ENCODE data around the gene STX7. TPM values are rescaled to one million over a fixed set of nuclear protein-coding genes. Genes with fewer than 3 reads are reported as not detected.
A peak's percentile ranks its signal among the peaks of the same experiment; 100 is the strongest.

STX7 gene
- total RNA-seq, 1 donor from 2014 or later, result 97.2 TPM

DNA sequence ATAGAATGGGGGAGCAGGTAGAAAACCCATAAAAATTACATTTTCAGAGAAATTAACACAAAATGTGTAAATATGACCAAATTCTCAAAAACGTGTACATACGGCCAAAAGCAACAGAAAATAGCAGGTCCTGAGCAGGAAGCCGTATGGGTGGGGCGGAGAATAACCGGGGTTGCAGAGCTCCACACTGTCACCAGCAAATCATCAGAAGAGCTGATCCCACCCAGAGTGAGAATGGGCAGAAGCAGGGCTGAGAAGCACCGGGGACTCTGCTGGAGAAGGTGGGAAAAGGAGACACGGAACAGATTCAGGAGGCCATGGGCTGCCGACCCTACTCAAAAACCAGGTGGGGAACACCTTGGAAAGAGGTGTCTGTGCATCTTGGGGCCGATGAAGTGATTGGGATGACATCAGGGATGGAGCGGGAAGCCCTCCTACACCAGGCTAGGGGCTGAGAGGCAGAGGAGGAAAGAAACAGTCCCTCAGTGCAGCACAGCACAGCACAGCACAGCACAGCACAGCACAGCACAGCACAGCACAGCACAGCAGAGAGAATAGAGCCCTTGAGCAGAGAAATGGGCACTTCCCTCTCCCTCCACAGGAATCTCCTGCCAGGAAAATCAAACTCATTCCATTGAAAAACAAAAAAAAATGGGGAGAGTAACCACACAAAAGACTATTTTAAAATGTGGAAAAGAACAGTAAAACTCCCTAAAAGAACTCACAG lies 22.3 kb downstream of the STX7 start:
- peaks cover 42% of the 10 kb centered on the region for H3K4me1 ChIP-seq
- TF ChIP-seq, protein P1, sequence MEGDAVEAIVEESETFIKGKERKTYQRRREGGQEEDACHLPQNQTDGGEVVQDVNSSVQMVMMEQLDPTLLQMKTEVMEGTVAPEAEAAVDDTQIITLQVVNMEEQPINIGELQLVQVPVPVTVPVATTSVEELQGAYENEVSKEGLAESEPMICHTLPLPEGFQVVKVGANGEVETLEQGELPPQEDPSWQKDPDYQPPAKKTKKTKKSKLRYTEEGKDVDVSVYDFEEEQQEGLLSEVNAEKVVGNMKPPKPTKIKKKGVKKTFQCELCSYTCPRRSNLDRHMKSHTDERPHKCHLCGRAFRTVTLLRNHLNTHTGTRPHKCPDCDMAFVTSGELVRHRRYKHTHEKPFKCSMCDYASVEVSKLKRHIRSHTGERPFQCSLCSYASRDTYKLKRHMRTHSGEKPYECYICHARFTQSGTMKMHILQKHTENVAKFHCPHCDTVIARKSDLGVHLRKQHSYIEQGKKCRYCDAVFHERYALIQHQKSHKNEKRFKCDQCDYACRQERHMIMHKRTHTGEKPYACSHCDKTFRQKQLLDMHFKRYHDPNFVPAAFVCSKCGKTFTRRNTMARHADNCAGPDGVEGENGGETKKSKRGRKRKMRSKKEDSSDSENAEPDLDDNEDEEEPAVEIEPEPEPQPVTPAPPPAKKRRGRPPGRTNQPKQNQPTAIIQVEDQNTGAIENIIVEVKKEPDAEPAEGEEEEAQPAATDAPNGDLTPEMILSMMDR (IDR thresholded peaks at IDR 0.05), result no peak
- no peaks in the 10 kb centered on the region for H3K9me3 ChIP-seq
- no peak overlapping the region for H3K4me3 ChIP-seq
- intact Hi-C loops (cut with DNase I), result no loop called here
- H3K36me3 ChIP-seq, result no peaks in the 10 kb centered on the region
- DNase-seq (no peak), ATAC-seq (peak; percentile 37 to 49)
- peak overlapping the region; percentile 42 for H3K27ac ChIP-seq
- no peaks in the 10 kb centered on the region for H3K27me3 ChIP-seq (ENCODE audit: low read depth)

GRCh38 chr6:132490024-132490423 lies 22.9 kb downstream of the STX7 start:
- peak overlapping the region; percentile 42 for H3K27ac ChIP-seq
- ATAC-seq, result peak; percentile 37 to 61
- H3K4me1 ChIP-seq, result peaks cover 36% of the 10 kb centered on the region

DNA sequence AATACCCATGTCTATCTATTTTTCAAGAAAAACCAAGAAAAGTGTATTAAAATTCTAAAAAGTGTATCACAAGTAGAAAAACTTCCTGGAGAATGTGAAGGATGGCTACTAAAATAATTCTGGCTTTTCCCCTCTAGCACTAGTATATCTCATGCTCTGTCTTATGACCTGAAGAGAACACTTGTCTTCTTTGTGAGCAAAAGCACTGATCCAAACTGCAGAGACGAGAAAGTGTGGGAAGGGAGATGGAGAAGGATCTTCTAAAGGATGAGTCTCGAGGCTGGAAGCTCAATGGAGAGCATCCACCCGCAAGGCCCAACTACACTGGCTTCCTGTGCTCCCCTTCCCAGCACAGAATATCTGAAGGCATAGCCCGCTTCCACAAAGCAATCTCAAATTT lies 23.5 kb downstream of the STX7 start:
- no peak for ATAC-seq
- no peaks in the 10 kb centered on the region for H3K9me3 ChIP-seq
- no peak overlapping the region for H3K27ac ChIP-seq
- DNase-seq, result no peak
- no peak overlapping the region for H3K4me3 ChIP-seq
- TF ChIP-seq, protein P1 (IDR thresholded peaks at IDR 0.05), result no peak
- intact Hi-C loops (cut with DNase I), result loop anchor here (10.0 kb wide), 1 partner anchor 205 kb away; no protein-coding TSS in a partner anchor
- no peaks in the 10 kb centered on the region for H3K36me3 ChIP-seq
- no peaks in the 10 kb centered on the region for H3K27me3 ChIP-seq (ENCODE audit: low read depth)
- peaks cover 36% of the 10 kb centered on the region for H3K4me1 ChIP-seq

More at GRCh38 chr6:132490024-132490423, 22.9 kb downstream of the STX7 start:
- no peak for DNase-seq
- H3K9me3 ChIP-seq, result no peaks in the 10 kb centered on the region
- intact Hi-C loops (cut with DNase I), result no loop called here
- TF ChIP-seq, protein P1 (IDR thresholded peaks at IDR 0.05), result no peak
- H3K27me3 ChIP-seq (ENCODE audit: low read depth), result no peaks in the 10 kb centered on the region
- no peaks in the 10 kb centered on the region for H3K36me3 ChIP-seq
- H3K4me3 ChIP-seq, result no peak overlapping the region

DNA sequence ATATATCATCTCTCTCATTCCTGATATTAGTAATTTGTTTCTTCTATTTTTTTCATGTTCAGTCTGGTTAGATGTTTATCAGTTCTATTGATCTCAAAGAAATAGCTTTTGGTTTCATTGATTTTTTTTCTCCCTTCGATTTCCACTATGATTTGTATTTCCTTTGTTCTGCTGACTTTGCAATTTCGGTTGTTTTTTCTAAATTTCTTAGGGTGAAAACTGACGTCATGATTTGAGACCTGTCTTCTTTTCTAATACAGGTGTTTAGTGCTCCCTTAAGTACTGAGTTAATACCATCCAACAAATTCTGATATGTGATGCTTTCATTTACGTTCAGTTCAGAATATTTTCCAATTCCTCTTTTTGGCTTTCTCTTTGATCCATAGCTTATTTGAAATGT lies 25.2 kb downstream of the STX7 start:
- Histone ChIP-seq H3K27ac (no peak overlapping the region), H3K9me3 (no peaks in the 10 kb centered on the region), H3K4me1 (peaks cover 35% of the 10 kb centered on the region), H3K36me3 (no peaks in the 10 kb centered on the region), H3K27me3 (ENCODE audit: low read depth) (no peaks in the 10 kb centered on the region), H3K4me3 (no peak overlapping the region)
- TF ChIP-seq, protein P1 (IDR thresholded peaks at IDR 0.05), result no peak
- intact Hi-C loops (cut with DNase I), result loop anchor here (10.0 kb wide), 1 partner anchor 203 kb away; no protein-coding TSS in a partner anchor
- ATAC-seq, result no peak
- no peak for DNase-seq

- peaks cover 14% of the 10 kb centered on the region for H3K4me1 ChIP-seq
- TF ChIP-seq, protein P1 (IDR thresholded peaks at IDR 0.05), result no peak
- ATAC-seq, result no peak
- H3K27ac ChIP-seq, result no peak overlapping the region
- no peak for DNase-seq
- no peaks in the 10 kb centered on the region for H3K36me3 ChIP-seq
- no peaks in the 10 kb centered on the region for H3K27me3 ChIP-seq (ENCODE audit: low read depth)
- no peak overlapping the region for H3K4me3 ChIP-seq
- intact Hi-C loops (cut with DNase I), result loop anchor here (10.0 kb wide), 1 partner anchor 200 kb away; no protein-coding TSS in a partner anchor
- no peaks in the 10 kb centered on the region for H3K9me3 ChIP-seq
Observed at GRCh38 chr6:132484680-132485018, 28.3 kb downstream of the STX7 start.
